ENCODE results near the gene UGT2B28.
"Not testable (repeated sequence)": the region's sequence is repeated elsewhere in the genome, so short reads cannot be mapped to it uniquely, and the experiment has no call there.

Gene UGT2B28

GRCh38 chr4:69280081-69280480, at the start of gene UGT2B28:
TSS of gene UGT2B28 (plus strand) at chr4:69280475. CDS start at chr4:69280501, 26 bp downstream.
- DNase-seq: not testable (repeated sequence)

- no peak for DNase-seq
These were observed 41.2 kb upstream of the UGT2B28 start for GRCh38 chr4:69239092-69239491.

DNA sequence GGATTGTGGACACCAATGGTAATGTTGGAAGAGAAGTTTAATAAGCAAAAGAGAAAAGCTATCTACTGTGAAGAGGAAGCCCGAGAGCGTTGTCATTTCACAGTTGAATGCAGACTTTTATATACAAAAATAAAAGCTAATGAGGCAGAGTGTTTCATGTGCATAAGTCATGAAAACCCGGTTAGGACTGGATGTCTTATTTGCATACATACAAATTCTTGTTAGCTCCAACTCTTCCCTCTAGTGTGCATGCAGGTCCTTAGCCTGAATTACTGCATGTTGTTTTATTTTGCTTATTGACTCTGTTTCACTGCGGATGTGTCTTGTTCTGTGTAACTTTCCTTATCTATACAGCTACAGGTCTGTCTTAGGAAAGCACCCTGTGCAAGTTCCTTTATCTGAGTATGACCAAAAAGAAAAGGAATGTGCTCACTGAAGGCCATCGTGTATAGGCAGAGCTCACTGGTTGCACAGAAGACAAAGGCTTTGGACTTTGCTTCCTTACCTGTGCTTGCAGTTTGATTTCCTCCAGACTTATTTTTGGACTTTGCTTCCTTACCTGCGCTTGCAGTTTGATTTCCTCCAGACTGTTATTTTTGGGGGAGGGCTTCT, 40.6 kb upstream of the UGT2B28 start:
- DNase-seq: no peak

- not testable (repeated sequence) for DNase-seq
These were observed 39.5 kb upstream of the UGT2B28 start for GRCh38 chr4:69240787-69241186.

GRCh38 chr4:69241746-69242145, 38.5 kb upstream of the UGT2B28 start:
- not testable (repeated sequence) for DNase-seq

DNA sequence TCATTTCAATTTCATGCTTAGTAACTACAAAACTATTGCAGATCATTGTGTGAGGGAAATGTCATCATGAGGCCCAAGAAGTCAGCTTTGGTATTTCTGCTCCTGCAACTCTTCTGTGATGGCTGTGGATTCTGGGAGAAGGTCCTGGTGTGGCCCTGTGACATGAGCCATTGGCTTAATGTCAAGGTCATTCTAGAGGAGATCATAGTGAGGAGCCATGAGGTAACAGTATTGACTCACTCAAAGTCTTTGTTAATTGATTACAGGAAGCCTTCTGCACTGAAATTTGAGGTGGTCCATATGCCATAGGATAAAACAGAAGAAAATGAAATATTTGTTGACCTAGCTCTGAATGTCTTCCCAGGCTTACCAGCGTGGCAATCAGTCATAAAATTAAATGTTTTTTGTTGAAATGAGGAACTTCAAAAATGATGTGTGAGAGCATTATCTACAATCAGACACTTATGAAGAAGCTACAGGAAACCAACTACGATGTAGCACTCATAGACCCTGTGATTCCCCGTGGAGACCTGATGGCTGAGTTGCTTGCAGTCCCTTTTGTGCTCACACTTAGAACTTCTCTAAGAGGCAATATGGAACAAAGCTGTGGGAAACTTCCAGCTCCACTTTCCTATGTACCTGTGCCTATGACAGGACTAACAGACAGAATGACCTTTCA, 37.6 kb upstream of the UGT2B28 start:
- not testable (repeated sequence) for DNase-seq

DNA sequence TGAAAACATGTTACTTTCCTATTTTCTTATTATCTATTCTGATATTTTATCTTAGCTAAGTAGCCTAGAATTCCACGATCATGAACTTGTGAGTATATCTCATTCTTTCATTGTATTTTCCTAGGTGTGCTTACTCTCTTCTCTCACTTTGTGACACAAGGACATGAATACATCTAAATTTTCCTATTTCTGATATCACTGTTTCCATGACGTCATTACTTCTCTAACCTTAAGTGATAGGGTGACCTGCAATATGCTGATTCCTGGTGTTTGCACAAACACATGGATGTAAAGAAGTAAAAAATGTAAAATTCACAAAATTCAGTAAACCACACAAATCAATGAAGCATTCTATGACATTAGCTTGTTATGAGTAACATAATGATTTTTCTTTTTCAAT, 29.4 kb upstream of the UGT2B28 start:
- DNase-seq: not testable (repeated sequence)

DNA sequence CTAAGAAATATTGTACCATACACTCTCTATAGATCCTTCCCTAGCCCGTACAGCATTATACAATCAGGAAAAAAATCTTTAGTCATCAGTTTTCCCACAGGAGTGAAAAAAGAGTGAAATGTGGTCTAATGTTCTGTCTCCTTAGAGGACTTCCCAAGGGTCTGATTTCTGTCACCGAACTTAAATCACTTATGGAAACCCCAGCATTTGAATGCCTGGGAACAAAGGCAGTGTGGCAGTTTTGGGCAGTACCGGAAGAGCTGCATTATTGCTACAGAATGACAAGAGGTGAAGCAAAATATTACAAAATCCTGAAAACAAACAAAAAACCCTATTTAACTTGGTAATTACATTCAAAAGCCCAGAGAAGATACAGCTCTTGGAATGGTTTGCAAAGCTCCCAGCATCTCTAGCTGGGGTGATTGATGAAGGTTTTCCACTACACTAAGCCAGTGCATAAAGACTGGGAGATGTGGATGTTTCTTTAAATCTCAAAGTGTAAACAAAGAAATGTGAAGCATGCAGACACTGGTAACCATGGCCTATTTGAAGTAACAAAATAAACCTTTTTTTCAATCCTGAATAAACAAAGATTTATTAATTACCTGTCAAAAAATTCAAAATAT, 27.0 kb upstream of the UGT2B28 start:
- DNase-seq: not testable (repeated sequence)

DNA sequence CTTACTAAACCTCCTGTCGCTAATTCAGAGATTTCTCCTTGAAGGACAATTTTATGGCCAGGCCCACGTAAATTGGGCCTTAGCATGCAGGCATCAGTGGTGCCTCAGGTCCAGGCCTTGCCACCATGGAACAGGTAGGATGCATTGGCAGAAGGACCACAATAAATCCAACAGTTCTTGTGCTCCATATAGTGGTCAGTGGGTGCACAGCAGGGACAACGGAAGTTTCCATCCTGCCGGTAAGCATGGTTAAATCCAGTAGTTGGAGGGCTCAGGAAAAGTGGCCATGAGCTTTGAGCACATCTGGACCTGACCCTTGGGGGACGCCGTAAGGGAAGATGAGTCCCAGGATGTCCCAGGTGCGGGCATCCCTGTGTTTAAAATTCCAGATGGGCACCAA, 11.7 kb upstream of the UGT2B28 start:
- DNase-seq: not testable (repeated sequence)

- DNase-seq: not testable (repeated sequence)
These were observed 16.1 kb downstream of the UGT2B28 start for GRCh38 chr4:69296356-69296755.

GRCh38 chr4:69308426-69309033, 28.3 kb downstream of the UGT2B28 start:
- not testable (repeated sequence) for DNase-seq

DNA sequence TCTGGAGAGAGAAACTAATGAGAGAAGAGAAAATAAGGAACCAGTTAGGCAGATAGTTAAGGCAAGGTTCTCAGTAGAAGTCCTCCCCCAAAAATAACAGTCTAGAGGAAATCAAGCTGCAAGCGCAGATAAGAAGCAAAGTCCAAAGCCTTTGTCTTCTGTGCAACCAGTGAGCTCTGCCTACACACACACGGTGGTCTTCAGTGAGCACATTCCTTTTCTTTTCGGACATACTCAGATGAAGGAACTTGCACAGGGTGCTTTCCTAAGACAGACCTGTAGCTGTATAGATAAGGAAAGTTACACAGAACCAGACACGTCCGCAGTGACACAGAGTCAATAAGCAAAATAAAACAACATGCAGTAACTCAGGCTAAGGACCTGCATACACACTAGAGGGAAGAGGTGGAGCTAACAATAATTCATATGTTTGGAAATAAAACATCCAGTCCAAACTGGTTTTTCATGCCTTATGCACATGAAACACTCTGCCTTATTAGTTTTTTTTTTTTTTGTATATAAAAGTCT, 29.3 kb downstream of the UGT2B28 start:
- not testable (repeated sequence) for DNase-seq

DNA sequence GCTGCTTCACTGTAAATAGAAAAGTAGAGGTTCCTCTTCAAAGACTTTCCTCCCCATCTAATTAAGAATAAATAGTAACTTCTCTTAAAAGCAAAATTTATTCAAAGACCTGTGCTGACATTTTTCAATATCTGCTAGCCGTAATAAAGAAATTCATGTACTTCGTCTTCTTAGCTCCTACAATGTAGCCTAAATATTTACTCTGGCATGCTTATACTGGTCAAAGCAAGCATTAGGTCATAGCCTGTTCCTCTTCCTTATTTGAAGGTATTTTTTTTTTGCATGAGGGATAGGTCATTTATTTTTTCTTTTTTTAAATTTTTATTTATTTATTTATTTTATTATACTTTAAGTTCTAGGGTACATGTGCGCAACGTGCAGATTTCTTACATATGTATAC, 30.0 kb downstream of the UGT2B28 start:
- not testable (repeated sequence) for DNase-seq

DNA sequence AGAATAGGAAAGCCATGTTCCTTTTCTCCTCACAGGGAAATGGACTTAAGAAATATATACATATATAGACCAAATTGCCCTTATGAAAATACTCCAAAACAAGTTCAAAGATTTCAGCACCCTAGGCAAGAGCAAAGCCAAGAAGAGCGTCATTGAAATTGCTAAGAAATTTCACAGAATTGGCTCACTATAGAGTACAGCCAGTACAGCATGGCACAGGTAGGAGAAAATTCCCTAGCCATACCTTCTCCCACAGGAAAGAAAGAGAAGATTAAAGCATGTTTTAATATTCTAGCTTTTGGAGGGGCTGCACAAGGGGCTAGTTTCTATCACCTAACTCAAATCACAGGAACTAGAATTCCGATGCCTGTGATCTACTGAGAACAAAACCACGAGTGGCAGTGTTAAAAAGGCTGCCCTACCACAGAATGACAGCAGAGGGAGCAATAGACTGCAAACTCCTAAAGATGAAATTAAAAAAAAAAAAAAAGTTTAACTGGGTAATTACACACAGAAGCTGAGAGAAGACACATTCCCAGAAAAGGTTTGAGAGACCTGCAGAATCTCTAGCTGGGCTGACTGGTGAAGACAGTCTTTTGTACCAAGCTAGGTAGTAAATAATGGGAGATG, 37.5 kb downstream of the UGT2B28 start:
- peak in 1 of 2 experiments; percentile 19 for DNase-seq

GRCh38 chr4:69321153-69321729, 41.0 kb downstream of the UGT2B28 start:
- DNase-seq: no peak

- no peak for DNase-seq
These were observed 41.8 kb downstream of the UGT2B28 start for GRCh38 chr4:69322055-69322454.

DNA sequence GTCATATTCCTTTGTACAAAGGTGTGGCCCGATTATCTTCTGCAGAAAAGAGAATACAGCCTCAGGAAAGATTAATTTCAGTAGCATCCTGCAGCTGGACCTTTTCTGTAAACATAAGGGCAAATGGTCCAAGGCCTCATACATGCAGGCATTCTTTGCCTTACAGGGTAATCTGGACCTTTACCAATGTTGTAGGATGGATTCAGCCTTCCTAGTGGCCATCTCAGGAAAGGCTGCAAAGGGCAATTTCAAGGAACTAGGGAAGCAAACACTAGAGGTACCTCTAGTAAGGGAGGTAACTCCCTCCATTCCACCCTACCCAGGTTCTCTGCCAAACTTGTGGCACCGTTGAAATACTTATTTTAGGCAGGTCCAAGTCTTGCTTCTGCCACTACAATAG, 43.0 kb downstream of the UGT2B28 start:
- no peak for DNase-seq

DNA sequence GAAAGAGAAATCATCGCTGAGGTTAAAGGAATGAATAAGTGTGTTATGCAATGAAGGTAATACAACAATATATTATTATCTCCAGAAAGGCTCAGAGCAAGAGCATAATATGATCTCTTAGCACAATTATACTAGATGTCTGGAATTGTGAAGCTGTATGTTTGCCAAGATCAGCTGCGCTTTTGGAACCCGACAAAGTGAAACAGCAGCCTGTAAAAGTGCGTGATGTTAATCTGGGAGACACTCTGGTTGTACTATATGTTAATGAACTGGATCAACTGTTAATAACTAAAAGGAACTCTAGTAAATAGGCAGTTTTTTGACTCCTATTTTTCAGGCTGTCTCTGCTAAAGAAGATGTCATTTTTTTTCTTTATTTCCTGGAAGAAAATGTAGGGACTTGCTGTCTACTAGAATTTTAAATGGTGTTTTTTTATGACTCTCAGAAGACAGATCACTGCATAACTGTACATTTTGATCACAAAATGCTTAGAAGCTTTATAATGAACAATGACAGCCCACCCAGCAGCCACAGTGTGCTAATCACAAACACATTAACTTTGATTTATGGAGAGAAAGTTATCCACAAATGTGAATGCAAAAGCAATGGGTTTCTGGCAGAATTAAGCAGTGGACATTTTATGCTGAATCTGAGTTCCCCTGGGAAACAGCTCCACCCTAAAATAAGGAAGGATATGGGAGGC, 50.2 kb downstream of the UGT2B28 start:
- DNase-seq: no peak

GRCh38 chr4:69331304-69331703, 51.0 kb downstream of the UGT2B28 start:
- not testable (repeated sequence) for DNase-seq

GRCh38 chr4:69335485-69335884, 55.2 kb downstream of the UGT2B28 start:
- not testable (repeated sequence) for DNase-seq

DNA sequence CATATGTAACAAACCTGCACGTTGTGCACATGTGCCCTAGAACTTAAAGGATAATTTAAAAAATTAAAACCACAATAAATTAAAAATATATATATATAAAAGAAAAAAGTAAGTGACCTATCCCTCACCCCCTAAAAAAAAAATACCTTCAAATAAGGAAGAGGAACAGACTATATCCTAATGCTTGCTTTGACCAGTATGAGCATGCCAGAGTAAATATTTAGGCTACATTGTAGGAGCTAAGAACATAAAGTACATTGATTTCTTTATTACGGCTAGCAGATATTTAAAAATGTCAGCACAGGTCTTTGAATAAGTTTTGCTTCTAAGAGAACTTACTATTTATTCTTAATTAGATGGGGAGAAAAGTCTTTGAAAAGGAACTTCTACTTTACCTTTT, 62.8 kb downstream of the UGT2B28 start:
- DNase-seq: not testable (repeated sequence)
